Suppressor macrophage (primary cell): ENCODE results near the gene SELENOV.

Source experiments
- DNase-seq, 4 experiments: peaks; one replicate each; pipeline ENCODE4 v3.0.0-alpha.2; 2020 to 2022

The SELENOV gene

DNA sequence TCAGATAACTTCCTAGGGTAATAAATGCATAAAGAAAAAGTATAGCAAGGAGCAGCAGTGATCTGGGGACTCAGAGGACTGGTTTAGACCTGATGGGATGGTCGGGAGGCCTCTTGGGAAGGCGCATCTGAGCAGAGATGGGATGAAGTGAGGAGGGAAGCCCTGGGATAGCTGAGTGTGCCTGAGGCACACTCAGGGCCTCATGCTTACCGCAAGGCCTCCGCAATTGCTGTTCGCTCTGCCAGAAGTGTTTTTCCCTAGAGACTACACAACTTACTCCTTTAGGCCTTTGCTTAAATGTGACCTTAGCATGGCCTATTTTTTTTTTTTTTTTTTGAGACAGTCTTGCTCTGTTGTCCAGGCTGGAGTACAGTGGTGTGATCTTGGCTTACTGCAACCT is 20.3 kb upstream of the SELENOV start:
- no peak for DNase-seq

DNA sequence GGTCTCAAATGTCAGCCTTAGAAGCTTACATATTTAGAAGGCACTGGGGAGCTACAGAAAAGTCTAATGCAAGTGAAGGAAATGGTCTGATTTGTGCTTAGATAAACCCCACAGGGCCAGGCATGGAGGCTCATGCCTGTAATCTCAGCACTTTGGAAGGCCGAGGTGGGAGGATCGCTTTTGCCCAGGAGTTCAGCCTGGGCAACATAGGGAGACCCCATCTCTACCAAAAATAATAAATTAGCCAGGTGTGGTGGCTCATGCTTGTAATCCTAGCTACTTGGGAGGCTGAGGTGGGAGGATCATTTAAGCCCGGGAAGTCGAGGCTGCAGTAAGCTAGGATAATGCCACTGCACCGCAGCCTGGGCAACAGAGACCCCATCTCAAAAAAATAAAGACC is 18.9 kb upstream of the SELENOV start:
- no peak for DNase-seq

DNA sequence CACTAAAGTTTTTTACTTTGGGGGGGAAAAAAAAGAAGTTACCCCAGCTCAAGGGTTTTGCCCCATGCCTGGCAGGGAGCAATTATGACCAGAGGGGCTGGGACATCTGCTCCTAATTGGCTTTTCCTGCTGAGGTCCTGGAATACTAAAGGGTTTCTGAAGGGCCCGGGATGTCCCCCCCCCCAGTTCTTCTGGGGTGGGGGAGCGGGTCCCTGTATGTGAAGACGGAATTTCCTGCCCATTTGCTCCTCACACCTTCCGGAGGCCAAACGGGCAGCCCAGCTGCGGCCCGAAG is 17.3 kb upstream of the SELENOV start:
- DNase-seq, result no peak

- DNase-seq, result peak; percentile 5 to 46 (median 20)
These were observed 16.7 kb upstream of the SELENOV start for GRCh38 chr19:39497996-39498797.

DNA sequence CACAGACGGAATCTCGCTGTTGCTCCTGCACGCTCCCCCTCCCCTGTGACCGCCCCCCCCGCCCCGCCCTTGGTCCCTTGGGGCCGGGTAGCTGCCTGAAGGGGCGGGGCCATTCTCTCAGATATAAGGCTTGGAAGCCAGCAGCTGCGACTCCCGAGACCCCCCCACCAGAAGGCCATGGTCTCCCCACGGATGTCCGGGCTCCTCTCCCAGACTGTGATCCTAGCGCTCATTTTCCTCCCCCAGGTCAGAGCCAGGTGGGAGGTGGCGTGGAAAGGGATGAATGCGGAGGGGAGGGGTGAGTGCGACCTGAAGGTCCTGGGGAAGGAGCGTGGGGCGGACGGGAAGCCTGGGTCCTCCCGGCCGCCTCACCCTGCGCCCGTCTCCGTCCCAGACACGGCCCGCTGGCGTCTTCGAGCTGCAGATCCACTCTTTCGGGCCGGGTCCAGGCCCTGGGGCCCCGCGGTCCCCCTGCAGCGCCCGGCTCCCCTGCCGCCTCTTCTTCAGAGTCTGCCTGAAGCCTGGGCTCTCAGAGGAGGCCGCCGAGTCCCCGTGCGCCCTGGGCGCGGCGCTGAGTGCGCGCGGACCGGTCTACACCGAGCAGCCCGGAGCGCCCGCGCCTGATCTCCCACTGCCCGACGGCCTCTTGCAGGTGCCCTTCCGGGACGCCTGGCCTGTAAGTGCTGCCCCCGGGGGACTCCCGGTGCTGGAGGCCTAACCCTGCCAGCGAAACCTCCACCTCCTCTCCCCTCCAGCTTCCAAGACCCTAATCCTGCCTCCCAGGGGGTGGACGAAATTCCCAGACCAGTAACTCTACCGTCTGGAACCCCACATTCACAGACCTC is 15.9 kb upstream of the SELENOV start, which contains the start of gene DLL3:
Gene DLL3 (plus strand): TSS at position 150 of the 845 bp plus-strand sequence. CDS start 28 bp downstream, at position 178.
- peak in 1 of 4 experiments; percentile 26 for DNase-seq

GRCh38 chr19:39499932-39500331 is 15.0 kb upstream of the SELENOV start:
- DNase-seq, result no peak

GRCh38 chr19:39500543-39500942 is 14.4 kb upstream of the SELENOV start:
- DNase-seq, result no peak

DNA sequence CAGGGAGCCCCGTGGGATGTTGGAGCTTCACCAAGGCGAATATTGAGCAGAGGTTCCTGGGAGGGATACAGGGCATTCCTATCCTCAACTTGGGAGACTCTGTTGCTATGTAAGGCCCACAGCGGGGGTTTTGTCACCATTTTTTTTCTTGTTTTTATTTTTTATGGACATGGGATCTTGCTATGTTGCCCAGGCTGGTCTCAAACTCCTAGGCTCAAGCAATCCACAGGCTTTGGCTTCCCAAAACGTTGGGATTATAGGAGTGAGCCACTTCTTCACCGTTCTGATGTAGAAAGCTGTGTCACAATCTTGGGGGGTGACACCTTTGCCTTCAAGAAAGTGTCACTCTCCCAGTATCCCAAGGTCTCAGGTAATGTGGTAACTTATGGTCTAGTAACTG is 13.6 kb upstream of the SELENOV start:
- no peak for DNase-seq

GRCh38 chr19:39502640-39503417 is 12.1 kb upstream of the SELENOV start:
- DNase-seq, result peak; percentile 82 to 92 (median 87)

GRCh38 chr19:39506598-39506943 is 8.4 kb upstream of the SELENOV start:
- no peak for DNase-seq

DNA sequence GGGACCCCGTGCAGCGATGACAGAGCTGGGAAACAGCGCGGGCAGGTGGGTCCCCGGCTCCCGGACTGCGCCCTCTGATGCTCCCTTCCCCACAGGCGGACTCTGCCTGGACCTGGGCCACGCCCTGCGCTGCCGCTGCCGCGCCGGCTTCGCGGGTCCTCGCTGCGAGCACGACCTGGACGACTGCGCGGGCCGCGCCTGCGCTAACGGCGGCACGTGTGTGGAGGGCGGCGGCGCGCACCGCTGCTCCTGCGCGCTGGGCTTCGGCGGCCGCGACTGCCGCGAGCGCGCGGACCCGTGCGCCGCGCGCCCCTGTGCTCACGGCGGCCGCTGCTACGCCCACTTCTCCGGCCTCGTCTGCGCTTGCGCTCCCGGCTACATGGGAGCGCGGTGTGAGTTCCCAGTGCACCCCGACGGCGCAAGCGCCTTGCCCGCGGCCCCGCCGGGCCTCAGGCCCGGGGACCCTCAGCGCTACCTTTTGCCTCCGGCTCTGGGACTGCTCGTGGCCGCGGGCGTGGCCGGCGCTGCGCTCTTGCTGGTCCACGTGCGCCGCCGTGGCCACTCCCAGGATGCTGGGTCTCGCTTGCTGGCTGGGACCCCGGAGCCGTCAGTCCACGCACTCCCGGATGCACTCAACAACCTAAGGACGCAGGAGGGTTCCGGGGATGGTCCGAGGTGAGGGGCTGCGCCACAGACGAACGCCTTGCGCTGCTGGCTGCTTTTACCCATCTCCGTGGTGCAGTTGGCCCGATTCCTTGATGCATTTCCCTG is 7.8 kb upstream of the SELENOV start:
- DNase-seq, result peak; percentile 48 to 80 (median 66)

GRCh38 chr19:39507715-39508364 is 7.1 kb upstream of the SELENOV start:
- no peak for DNase-seq

GRCh38 chr19:39508629-39509028 is 6.3 kb upstream of the SELENOV start:
- DNase-seq, result no peak

DNA sequence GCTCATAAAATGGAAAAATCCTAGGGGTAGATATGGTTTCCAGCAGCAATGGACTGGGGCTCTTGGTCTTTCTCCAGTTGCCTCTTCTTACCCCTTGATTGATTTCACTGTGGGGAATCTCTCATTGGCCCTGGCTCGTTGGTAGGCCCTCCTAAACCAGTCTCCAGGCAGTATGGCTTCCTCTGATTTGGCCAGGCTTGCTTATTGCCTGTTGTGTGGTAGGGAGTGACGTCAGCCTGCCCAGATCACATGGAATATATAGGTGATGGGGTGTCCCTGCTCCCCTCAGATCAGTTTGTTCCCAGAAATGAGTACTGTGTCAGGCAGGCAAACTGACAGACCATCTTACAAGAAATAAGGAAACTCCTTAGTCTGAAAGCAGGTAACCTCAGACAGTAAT is 5.7 kb upstream of the SELENOV start:
- DNase-seq, result no peak

- no peak for DNase-seq
These were observed 2.0 kb upstream of the SELENOV start for GRCh38 chr19:39512988-39513387.

- DNase-seq, result no peak
These were observed 732 bp downstream of the SELENOV start for GRCh38 chr19:39515551-39516191.

DNA sequence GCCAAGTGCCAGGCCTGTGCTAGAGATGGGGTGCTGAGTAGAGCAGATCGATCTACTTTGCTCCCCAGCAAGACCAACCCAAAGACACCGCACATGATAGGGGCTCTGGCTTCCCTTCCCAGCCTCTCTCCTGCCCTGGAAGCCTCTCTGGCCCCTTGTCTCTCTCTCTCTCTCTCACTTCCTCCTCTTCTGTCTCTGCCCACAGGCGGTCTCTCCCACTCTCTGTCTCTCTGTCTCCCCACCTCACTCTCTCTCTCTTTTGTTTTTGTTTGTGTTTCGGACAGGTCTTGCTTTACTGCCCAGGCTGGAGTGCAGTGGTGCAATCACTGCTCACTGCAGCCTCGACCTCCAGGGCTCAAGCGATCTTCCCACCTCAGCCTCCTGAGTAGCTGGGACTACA is 1.3 kb downstream of the SELENOV start:
- peak in 3 of 4 experiments; percentile 25 to 35 (median 29) for DNase-seq

DNA sequence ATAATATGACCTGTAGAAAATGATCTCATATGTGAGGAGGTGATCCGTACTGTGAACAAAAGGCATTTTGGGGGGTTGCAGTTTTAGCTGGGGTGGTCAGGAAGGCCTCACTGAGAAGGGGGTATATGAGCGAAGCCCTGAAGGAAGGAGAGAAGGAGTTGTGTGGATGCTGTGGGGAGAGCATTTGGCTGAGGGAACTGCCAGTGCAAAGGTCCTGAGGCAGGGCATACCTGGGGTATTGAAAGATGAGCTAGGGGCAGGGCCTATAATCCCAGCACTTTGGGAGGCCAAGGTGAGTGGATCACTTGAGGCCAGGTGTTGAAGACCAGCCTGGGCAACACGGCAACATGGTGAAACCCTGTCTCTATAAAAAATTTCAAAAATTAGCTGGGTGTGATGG is 2.5 kb downstream of the SELENOV start:
- DNase-seq, result no peak

GRCh38 chr19:39518458-39518857 is 3.5 kb downstream of the SELENOV start:
- DNase-seq, result no peak

DNA sequence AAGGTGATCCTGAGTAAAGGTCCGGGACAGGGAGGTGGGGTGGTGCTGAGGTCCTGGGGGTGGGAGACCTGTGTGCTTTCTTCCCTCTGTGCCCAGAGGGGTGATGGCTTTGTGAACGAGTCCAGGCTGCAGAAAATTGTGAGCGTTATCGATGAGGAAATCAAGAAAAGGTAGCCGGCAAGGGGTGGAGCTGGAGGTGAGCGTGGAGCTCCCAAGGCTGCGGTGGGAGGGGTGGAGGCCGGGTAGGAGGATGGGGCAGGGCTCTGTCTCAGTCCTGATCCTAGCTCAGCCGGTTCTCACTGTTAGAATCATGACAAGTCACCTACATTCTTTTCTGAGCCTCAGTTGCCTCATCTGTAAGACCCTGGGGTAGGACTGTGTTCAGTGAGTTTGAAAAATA is 4.0 kb downstream of the SELENOV start:
- DNase-seq, result no peak
